Stimulated activated CD4-positive, alpha-beta T cell treated with anti-CD3 and anti-CD28 coated beads, Interleukin-12 subunit alpha, Interleukin-12 subunit beta, amount 100 ng/mL, for 48 hours (primary cell): ENCODE measurements around the gene PRKCH.

ENCODE experiments used
- DNase-seq, 3 donors: peaks; one replicate each; pipeline ENCODE4 v3.0.0-alpha.2; 2020; ENCODE audit warnings: low read depth in 2 of 3, low spot score in 1 of 3

Gene PRKCH

DNA sequence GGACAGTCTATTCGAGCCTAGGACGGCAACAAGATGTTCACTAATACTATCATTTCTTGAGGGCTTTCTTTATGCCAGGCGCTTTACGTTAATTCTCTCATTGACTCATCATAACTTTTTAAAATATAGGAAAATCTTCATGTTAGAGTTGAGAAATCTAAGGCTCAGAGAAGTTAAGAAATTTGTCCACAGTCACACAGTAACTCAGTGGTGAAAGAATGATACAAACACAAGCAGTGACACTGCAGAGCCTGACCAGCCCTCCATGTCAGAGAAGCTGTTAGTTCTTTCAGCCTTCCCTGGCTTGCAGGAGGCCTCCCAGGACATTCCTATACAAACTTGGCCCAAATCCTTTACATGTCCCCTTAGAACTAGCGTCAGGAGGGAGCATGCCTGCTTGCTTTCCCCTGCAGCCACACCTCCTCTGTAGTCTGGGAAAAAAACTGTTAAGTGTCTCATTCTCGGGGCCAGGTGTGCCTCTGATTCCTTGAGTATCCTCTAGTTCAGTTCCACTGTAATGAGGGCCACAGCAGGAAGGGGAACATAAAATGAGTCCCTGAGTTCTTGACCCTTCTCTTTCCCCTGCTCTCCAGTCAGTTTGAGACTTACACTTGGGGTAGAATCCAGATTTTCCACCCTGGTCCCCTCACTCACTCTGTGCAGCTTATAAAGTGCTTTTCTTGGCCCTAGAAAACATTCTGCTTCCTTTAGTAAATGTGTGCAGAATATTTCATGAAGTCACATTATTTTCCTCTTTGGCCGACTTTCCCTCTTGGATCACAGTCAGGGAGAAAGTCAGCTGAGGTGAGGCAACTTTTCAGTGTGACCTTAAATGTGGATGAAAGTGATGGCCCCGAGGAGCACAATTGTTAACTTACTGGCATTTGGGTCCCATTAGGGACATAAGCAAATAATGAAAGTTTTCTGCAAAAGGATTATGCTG, 221.7 kb downstream of the PRKCH start:
- no peak for DNase-seq

DNA sequence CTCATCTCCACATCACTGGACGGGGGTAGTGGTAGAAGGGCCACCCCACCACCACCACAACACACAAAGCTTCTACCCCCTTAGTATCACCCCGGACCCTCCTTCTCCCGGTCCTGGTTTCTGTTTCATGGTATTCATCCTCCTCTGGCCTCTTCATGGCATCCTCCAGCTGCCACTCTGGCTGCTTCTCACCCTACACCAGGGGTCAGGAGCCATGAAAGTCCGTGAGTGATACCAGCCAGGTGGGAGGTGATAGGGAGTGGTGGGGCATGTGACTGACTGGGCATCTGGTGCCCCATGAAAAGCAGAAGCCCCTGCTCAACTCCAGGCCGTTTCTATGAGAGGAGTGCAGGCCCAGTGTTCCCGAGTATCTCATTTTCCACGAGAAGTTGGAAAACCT, 222.6 kb downstream of the PRKCH start:
- DNase-seq, result no peak

GRCh38 chr14:61544448-61545330, 223.3 kb downstream of the PRKCH start:
- no peak for DNase-seq

GRCh38 chr14:61545726-61546455, 224.5 kb downstream of the PRKCH start:
- no peak for DNase-seq

DNA sequence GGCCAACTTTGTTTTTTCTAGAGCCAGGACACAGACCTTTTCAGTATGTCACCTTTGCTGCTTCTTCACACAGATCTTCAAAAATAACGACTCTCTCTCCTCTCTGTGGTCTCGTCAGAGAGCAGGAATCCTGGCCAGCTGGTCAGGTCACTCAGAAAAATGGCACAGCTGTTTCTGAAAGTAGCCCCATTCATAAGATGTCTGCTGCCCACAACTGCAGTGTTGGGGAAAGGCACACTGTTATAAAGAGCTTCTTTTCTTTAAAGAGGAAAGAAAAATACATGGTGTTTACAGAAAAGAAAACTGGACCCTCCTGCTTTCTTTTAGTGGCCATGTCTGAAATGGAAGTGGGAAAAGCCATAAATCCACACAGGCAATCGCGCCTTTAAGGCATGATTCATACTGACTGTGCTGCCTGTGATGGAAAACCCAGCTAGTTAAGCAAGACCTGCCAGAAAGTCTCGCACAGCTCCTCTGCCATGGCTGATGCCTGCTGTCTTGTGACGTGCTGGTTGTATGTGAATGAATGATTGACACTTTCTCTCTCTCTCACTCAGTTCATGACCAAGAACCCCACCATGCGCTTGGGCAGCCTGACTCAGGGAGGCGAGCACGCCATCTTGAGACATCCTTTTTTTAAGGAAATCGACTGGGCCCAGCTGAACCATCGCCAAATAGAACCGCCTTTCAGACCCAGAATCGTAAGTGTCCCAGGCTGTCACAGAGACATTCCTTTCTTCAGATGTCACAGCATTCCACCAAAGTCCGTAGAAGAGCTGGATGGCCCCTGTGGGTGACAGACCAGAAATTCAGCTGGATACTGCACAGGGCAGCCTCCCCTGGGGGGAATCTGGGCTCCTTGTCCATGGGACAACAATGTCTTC, 226.0 kb downstream of the PRKCH start:
- DNase-seq, result no peak

GRCh38 chr14:61549425-61549824, 228.0 kb downstream of the PRKCH start:
- no peak for DNase-seq

DNA sequence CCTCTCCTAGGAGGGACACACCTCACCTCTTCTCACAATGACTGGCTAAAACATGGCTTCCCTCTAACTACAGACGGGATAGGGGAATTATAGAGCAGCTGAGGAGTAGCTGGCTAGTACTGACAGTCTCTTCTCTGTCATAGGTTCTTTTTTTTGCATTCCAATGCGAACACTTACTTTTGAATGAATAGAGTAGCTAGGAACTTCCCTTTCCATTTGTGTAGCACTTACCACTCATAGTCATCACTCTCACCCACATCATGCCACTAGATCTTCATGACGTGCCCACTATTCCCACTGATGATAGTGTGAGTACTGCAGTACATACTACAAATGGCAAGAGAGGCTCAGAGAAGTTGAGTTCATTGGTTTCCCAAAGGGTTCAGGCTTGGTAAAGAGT, 230.0 kb downstream of the PRKCH start:
- DNase-seq, result no peak

- no peak for DNase-seq
Observed at GRCh38 chr14:61552241-61552640, 230.9 kb downstream of the PRKCH start.

- no peak for DNase-seq
Observed at GRCh38 chr14:61553730-61554641, 232.6 kb downstream of the PRKCH start.

GRCh38 chr14:61555056-61555838, 233.9 kb downstream of the PRKCH start:
- no peak for DNase-seq

DNA sequence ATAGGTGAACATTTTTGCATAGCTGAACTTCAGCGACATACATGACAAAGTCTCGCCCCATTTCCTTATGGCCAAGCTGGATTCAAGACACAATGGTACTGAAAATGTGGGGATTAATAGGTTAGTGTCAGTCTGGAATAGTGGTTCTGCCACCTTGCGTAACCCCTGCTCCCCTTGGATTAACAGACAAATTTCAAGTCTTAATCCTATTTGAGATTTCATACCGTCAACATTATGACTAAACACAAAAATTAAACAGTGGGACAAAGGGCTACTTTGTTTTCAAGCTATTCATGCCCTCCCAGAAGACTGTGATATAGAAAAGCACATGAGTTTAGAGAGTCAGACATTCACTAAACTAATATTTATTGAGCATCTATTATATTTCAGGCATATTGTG, 235.1 kb downstream of the PRKCH start:
- no peak for DNase-seq

GRCh38 chr14:61557262-61557661, 235.9 kb downstream of the PRKCH start:
- no peak for DNase-seq

GRCh38 chr14:61557854-61558253, 236.5 kb downstream of the PRKCH start:
- no peak for DNase-seq

DNA sequence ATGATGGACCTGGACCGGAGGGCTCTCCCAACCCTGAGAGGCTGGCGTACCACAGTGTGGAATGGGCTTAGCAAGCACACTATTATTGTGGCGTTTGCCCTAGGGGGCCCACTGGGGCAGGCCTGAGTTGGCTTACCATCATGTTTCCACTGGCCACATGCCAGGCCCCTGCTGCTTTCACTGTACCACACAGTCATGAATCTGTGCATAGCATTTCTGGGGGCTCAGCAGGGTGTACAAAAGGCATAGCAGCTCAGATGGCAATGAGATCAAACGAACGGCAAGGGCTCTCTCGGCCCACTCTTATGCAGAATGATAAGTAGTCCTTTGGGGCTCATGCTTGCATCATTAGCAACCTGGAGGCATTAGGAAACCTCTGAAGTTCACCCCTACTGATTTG, 236.9 kb downstream of the PRKCH start:
- DNase-seq, result no peak

DNA sequence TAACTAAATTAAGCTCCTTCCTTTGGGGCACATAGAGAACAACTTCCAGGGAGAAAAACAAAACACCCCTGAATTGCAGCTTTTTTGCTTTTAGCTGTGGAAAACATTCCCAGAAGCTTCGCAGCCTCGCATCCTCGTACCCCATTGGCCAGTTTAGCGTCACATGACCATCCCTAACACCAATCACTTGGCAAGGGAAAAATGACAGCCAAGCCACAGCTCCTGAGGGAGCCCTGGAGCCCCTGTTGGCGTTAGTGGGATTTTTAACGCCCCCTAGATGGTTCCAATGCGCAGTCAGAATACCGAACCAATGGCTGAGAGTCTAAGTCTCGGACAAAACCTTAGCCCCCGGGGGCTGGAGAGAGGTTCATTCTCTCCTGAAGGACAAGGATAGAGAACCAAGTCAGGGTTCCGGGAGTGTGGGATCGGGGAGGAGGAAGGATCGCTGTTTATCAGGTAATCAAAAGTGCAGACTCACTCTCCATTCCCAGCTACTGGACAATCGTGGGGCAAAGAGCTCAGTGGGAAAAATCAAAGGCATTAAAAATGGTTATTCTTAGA, 238.3 kb downstream of the PRKCH start:
- no peak for DNase-seq

GRCh38 chr14:61560323-61560722, 238.9 kb downstream of the PRKCH start:
- DNase-seq, result no peak

GRCh38 chr14:61561104-61561503, 239.7 kb downstream of the PRKCH start:
- no peak for DNase-seq

- DNase-seq, result no peak
Observed at GRCh38 chr14:61561657-61562276, 240.4 kb downstream of the PRKCH start.
